CD4-positive, alpha-beta T cell treated with Interleukin-15 for 1 hour (primary cell): Measurements from ENCODE around the gene TAF1B.

Experiments
- DNase-seq: peaks from one replicate; pipeline ENCODE4 v3.0.0-alpha.2; 2020

The TAF1B gene

GRCh38 chr2:9970200-9971044, 127.1 kb downstream of the TAF1B start:
- no peak for DNase-seq

GRCh38 chr2:9971105-9971818, 128.0 kb downstream of the TAF1B start:
- no peak for DNase-seq

GRCh38 chr2:9971890-9972289, 128.6 kb downstream of the TAF1B start:
- DNase-seq: no peak

- no peak for DNase-seq
Observed at GRCh38 chr2:9972621-9973479, 129.6 kb downstream of the TAF1B start.

- no peak for DNase-seq
Observed at GRCh38 chr2:9973690-9974089, 130.4 kb downstream of the TAF1B start.

DNA sequence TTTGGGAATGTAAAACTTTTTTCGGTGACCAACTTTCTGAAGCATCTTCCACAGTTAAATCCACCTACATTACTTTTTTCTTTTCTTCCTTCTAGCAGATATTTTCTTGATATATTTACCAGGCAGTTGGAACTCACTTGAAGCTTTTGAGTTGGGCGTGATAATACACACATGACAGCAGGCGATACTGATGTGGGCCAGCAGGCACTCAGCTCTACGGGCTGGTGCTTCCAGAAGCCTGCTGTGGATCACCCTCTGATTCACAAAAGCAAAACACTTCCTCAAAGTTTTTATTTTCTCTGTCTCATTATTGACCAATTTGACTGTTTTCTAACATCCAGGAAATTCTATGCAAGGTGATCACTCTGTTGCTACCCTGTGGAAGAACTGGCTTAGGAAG, 131.1 kb downstream of the TAF1B start:
- DNase-seq: no peak

GRCh38 chr2:9975328-9975727, 132.1 kb downstream of the TAF1B start:
- no peak for DNase-seq

- no peak for DNase-seq
Observed at GRCh38 chr2:9975805-9976447, 132.7 kb downstream of the TAF1B start.

DNA sequence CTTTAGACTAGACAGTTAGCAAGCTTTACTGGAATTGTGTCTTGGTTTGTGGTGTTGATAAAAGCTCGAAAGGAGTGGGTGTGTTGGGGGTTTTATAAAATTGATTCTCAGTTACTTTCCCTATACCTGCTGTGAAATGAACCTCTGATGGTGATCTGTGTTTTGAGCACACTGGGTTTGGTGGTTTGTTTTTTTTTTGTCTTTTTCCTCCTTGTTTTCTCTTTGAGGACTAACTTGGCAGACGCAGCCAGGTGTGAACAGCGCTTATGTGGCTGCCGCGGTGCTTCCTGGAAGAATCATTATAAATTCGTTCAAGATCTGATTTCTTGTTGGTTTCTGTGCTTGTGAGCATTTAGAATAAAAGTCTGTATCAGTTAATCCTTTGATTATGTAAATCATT, 136.7 kb downstream of the TAF1B start:
- no peak for DNase-seq

DNA sequence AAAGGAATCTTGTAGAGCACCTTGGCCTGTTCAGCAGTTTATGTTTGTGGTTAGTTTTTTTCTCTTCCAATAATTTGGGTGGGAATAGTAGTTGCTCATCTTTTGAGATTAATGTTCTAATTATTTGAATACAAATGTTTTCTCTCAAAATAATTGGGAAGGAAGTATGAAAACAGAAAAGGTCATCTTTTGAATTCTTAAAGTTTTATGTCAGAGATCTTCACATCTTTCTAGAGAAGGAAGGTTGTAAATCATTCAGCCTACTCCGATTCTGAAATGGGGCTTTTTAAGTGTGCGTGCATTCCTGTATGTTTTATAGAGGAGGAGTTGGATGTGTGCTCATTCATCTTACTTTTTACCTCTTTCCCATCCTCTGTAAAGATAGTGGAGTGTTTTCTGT, 137.2 kb downstream of the TAF1B start:
- no peak for DNase-seq

GRCh38 chr2:9981655-9982054, 138.4 kb downstream of the TAF1B start:
- no peak for DNase-seq

DNA sequence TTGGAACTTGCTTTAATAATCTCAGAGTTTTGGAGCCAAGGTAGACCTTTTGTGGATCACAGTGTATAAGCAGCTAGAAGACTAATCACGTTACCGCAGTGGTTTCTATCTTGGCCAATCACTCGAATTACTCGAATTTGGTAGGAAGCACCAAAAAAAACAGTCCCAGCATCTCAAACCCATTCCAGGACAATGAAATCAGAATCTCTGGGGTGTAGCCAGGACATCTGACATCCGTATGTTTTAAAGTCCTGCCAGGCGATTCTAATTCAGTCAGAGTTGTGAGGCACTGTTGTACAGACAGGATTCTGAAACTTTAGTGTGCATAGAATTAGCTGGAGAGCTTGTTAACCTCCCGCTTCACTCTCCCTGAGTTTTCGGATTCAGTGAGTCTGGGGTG, 139.0 kb downstream of the TAF1B start:
- no peak for DNase-seq

- DNase-seq: no peak
Observed at GRCh38 chr2:9982891-9983290, 139.6 kb downstream of the TAF1B start.

- no peak for DNase-seq
Observed at GRCh38 chr2:9983401-9984216, 140.3 kb downstream of the TAF1B start.
